ENCODE measurements around the gene ARIH2. TPM values are rescaled to one million over a fixed set of nuclear protein-coding genes. Genes with fewer than 3 reads are reported as not detected.

Gene ARIH2
- total and polyA plus RNA-seq, 7 donors: 59.5 to 163 (median 110) TPM

DNA sequence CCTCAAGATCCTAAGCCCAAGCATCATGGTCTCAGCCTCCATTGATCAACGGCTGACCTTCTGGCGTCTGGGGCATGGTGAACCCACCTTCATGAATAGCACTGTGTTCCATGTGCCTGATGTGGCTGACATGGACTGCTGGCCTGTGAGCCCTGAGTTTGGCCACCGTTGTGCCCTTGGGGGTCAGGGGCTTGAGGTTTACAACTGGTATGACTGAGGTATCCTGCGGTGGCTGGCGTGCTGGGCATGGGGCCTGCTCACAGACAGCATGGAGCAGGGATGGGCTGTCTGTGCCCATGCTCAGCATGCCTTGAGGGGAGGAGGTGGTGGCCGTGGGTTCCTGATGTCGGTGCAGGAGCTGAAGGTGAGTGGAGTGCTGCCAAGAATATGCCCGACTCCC, 96.4 kb downstream of the ARIH2 start:
- no peaks in the 10 kb centered on the region for H3K27me3 ChIP-seq (ENCODE audit: insufficient read depth in 3 of 3, low read length in 2 of 3)
- TF ChIP-seq, protein P1, sequence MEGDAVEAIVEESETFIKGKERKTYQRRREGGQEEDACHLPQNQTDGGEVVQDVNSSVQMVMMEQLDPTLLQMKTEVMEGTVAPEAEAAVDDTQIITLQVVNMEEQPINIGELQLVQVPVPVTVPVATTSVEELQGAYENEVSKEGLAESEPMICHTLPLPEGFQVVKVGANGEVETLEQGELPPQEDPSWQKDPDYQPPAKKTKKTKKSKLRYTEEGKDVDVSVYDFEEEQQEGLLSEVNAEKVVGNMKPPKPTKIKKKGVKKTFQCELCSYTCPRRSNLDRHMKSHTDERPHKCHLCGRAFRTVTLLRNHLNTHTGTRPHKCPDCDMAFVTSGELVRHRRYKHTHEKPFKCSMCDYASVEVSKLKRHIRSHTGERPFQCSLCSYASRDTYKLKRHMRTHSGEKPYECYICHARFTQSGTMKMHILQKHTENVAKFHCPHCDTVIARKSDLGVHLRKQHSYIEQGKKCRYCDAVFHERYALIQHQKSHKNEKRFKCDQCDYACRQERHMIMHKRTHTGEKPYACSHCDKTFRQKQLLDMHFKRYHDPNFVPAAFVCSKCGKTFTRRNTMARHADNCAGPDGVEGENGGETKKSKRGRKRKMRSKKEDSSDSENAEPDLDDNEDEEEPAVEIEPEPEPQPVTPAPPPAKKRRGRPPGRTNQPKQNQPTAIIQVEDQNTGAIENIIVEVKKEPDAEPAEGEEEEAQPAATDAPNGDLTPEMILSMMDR (IDR thresholded peaks at IDR 0.05): no peak
- DNase-seq (no peak), ATAC-seq (no peak)
- H3K4me1 ChIP-seq: peaks cover 50% of the 10 kb centered on the region
- no peaks in the 10 kb centered on the region for H3K9me3 ChIP-seq
- intact Hi-C loops (cut with DNase I): no loop called here
- peaks cover 3 to 51% of the 10 kb centered on the region in 2 donors for H3K36me3 ChIP-seq (ENCODE audit: insufficient read depth in 1 of 2, low read depth in 1 of 2)
- H3K4me3 ChIP-seq: no peak overlapping the region
- H3K27ac ChIP-seq: no peak overlapping the region
- 78 to 90% (median 79%) methylated on average over 8 of the region's 8 CpGs for WGBS, 3 donors

DNA sequence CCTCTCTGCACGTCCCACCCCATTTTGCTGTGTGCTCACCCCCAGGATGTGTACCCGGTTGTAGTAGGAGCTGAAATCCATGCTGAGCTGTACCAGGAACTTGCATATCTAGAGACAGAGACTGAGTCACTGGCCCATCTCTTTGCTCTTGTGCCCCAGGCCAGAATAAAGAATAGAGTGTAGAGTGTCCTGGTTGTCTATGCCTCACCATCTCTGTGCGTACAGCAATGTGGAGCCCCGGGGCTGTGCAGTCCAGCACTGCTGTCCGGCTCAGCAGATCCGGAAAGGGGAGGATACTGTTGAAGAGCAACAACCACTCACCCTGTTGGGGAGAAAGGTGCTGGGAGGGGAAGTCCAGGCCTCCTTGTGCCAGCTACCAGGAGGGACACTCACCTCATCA, 97.1 kb downstream of the ARIH2 start:
- 73 to 81% (median 75%) methylated on average over 6 of the region's 6 CpGs for WGBS, 3 donors
- H3K27ac ChIP-seq: no peak overlapping the region
- no peak for ATAC-seq
- TF ChIP-seq, protein P1 (IDR thresholded peaks at IDR 0.05): no peak
- H3K4me3 ChIP-seq: no peak overlapping the region
- peaks cover 3 to 51% of the 10 kb centered on the region in 2 donors for H3K36me3 ChIP-seq (ENCODE audit: insufficient read depth in 1 of 2, low read depth in 1 of 2)
- no peaks in the 10 kb centered on the region for H3K9me3 ChIP-seq
- peaks cover 55% of the 10 kb centered on the region for H3K4me1 ChIP-seq
- no peak for DNase-seq
- H3K27me3 ChIP-seq (ENCODE audit: insufficient read depth in 3 of 3, low read length in 2 of 3): no peaks in the 10 kb centered on the region
- intact Hi-C loops (cut with DNase I): no loop called here

DNA sequence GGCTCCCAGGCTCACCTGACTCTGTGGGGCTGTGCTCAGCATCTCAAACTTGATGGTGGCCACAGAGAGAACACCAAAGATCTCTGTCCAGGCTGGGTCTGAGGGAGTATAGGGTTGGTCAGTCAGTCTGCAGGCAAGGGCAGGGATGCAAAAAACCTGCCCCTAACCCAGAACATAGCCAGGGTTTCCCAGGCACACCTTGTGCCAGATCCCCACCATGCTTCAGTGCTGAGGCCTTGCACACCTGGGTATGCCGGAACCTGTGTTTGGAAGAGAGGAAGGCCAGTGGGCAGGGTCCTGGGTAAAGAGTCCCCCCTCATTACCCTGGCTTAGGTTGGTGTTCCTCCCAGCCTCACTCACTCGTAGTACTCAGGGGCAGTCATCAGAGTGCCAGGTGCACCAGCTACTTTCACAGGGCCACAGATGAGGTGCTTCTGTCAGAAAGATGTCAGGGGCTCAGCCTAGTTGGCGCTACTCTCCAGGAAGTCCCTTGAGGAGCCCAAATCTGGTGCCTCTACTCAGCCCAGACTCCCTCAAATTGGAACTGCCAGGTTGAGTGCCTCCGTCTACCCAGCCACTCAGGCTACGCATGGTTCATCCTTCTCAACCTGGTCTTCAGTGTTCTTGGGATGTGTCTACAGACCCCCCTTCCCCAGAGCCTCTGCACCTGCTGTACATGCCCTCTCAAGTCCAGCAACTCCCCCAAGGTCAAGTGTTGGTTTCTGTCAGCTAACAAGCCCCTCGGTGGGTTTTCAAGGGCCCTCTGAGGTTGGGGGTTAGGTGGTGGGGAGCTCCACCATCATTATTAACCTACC, 98.0 kb downstream of the ARIH2 start:
- WGBS, 3 donors: 83 to 91% (median 85%) methylated on average over 6 of the region's 6 CpGs
- Histone ChIP-seq H3K4me3 (no peak overlapping the region), H3K36me3 (ENCODE audit: insufficient read depth in 1 of 2, low read depth in 1 of 2) (peaks cover 3 to 48% of the 10 kb centered on the region in 2 donors), H3K4me1 (peaks cover 49% of the 10 kb centered on the region), H3K27ac (no peak overlapping the region), H3K27me3 (ENCODE audit: insufficient read depth in 3 of 3, low read length in 2 of 3) (no peaks in the 10 kb centered on the region), H3K9me3 (no peaks in the 10 kb centered on the region)
- intact Hi-C loops (cut with DNase I): no loop called here
- TF ChIP-seq, protein P1 (IDR thresholded peaks at IDR 0.05): no peak
- ATAC-seq (no peak), DNase-seq (no peak)

DNA sequence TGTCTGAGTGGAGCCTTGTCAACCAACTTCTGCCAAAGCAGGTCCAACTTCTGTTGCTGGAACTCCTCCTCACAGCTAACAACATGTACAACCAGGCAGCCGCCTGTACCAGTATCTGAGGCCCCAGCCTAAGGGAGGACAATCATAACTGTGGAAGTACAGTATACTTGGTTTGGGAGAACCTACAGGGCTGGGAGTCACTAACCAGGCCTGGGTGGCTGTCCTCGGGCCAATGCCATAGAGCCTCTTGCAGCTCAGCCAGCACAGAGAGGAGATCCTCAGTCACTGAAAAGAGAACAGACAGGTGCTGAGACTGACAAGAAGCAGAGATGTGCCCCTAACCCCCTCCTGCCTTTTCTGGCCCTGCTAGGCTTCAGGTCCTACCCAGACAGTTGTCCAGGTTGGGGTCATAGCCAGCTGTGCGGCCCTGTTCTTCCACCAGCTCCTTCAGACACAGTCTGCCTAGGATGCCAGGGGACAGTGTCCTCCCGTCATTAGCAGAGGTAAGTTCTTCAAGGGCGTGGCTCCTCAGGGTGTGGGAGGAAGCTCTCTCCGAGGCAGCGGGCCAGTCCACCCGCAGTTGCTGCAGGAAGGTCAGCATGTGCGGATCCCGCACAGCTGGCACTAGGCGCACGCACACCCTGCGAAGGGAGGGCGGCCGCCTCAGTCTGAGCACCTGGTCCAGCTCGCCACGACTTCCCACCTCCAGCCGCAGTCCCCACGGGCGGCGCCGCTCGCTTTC, 98.8 kb downstream of the ARIH2 start:
- H3K9me3 ChIP-seq: no peaks in the 10 kb centered on the region
- DNase-seq (no peak), ATAC-seq (no peak)
- peak overlapping the region; percentile 81 for H3K4me3 ChIP-seq
- TF ChIP-seq, protein P1 (IDR thresholded peaks at IDR 0.05): no peak
- WGBS, 3 donors: 7 to 11% (median 8%) methylated on average over 17 to 23 of the region's 23 CpGs
- peak overlapping the region; percentile 74 for H3K27ac ChIP-seq
- peaks cover 41% of the 10 kb centered on the region for H3K4me1 ChIP-seq
- H3K36me3 ChIP-seq (ENCODE audit: insufficient read depth in 1 of 2, low read depth in 1 of 2): peaks cover 3 to 40% of the 10 kb centered on the region in 2 donors
- intact Hi-C loops (cut with DNase I): no loop called here
- H3K27me3 ChIP-seq (ENCODE audit: insufficient read depth in 3 of 3, low read length in 2 of 3): no peaks in the 10 kb centered on the region
